ENCODE measurements around the gene HSD11B2. TPM values are rescaled to one million over a fixed set of nuclear protein-coding genes. Genes with fewer than 3 reads are reported as not detected.
A peak's percentile ranks its signal among the peaks of the same experiment; 100 is the strongest.

Gene HSD11B2
- total RNA-seq, 4 donors from 2014 or later, result 1.2 to 82.1 (median 9.7) TPM

DNA sequence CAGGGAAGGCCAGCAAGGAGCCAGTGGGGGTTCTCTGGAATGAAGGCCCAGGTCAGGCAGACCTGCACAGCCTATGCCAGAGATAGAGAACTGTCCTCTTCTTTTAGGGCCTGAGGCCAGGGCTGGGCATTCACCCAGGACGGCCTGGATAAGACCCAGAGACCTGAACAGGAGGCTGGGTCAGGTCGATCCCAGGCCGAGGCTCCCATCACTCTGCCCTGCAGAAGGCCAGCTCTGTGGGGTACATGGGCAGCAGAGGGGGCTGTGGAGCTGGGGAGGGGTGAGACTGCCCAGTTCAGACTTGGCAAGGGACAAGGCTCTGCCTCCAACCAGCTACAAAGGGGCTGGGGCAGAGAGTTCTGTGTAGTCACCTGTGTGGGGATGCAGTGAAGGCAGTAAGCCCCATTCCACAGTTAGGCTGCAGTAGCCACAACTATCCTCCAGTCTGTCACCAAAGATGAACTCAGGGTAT lies 14.6 kb downstream of the HSD11B2 start:
- no peak for TF ChIP-seq POLR2A (IDR thresholded peaks at IDR 0.05)
- TF ChIP-seq, protein P1, sequence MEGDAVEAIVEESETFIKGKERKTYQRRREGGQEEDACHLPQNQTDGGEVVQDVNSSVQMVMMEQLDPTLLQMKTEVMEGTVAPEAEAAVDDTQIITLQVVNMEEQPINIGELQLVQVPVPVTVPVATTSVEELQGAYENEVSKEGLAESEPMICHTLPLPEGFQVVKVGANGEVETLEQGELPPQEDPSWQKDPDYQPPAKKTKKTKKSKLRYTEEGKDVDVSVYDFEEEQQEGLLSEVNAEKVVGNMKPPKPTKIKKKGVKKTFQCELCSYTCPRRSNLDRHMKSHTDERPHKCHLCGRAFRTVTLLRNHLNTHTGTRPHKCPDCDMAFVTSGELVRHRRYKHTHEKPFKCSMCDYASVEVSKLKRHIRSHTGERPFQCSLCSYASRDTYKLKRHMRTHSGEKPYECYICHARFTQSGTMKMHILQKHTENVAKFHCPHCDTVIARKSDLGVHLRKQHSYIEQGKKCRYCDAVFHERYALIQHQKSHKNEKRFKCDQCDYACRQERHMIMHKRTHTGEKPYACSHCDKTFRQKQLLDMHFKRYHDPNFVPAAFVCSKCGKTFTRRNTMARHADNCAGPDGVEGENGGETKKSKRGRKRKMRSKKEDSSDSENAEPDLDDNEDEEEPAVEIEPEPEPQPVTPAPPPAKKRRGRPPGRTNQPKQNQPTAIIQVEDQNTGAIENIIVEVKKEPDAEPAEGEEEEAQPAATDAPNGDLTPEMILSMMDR (IDR thresholded peaks at IDR 0.05), result peak in 3 of 4 experiments; percentile 6 to 21 (median 10)
- Histone ChIP-seq H3K27me3 (no peaks in the 10 kb centered on the region), H3K4me3 (no peak overlapping the region), H3K4me1 (peaks cover 36 to 69% of the 10 kb centered on the region in 2 donors), H3K27ac (peak overlapping the region; percentile 78 to 81), H3K9me3 (no peaks in the 10 kb centered on the region), H3K36me3 (no peaks in the 10 kb centered on the region)
- intact Hi-C loops (cut with DNase I; ENCODE audit: low total_unique reads), result no loop called here
- peak; percentile 78 to 80 for DNase-seq

- Histone ChIP-seq H3K9me3 (no peaks in the 10 kb centered on the region), H3K36me3 (no peaks in the 10 kb centered on the region), H3K4me1 (peaks cover 34 to 69% of the 10 kb centered on the region in 2 donors), H3K27ac (peak overlapping the region; percentile 78 to 81), H3K4me3 (no peak overlapping the region), H3K27me3 (no peaks in the 10 kb centered on the region)
- TF ChIP-seq, protein P1 (IDR thresholded peaks at IDR 0.05), result peak in 1 of 4 experiments; percentile 1
- no peak for TF ChIP-seq POLR2A (IDR thresholded peaks at IDR 0.05)
- intact Hi-C loops (cut with DNase I; ENCODE audit: low total_unique reads), result no loop called here
- DNase-seq, result peak; percentile 74 to 80
Measured at GRCh38 chr16:67445913-67446907, 15.3 kb downstream of the HSD11B2 start.

GRCh38 chr16:67446968-67447507 lies 16.1 kb downstream of the HSD11B2 start:
- Histone ChIP-seq H3K27ac (peak overlapping the region; percentile 78 to 81), H3K4me3 (no peak overlapping the region), H3K27me3 (no peaks in the 10 kb centered on the region), H3K9me3 (no peaks in the 10 kb centered on the region), H3K36me3 (no peaks in the 10 kb centered on the region), H3K4me1 (peaks cover 26 to 68% of the 10 kb centered on the region in 2 donors)
- intact Hi-C loops (cut with DNase I; ENCODE audit: low total_unique reads), result no loop called here
- TF ChIP-seq, protein P1 (IDR thresholded peaks at IDR 0.05), result no peak
- no peak for TF ChIP-seq POLR2A (IDR thresholded peaks at IDR 0.05)
- no peak for DNase-seq

- Histone ChIP-seq H3K9me3 (no peaks in the 10 kb centered on the region), H3K27me3 (no peaks in the 10 kb centered on the region), H3K36me3 (no peaks in the 10 kb centered on the region), H3K4me1 (peaks cover 25 to 62% of the 10 kb centered on the region in 2 donors), H3K4me3 (no peak overlapping the region), H3K27ac (peak overlapping the region; percentile 78 to 81)
- TF ChIP-seq, protein P1 (IDR thresholded peaks at IDR 0.05), result peak in 2 of 4 experiments; percentile 19 to 38
- no peak for TF ChIP-seq POLR2A (IDR thresholded peaks at IDR 0.05)
- intact Hi-C loops (cut with DNase I; ENCODE audit: low total_unique reads), result no loop called here
- DNase-seq, result peak; percentile 54 to 65
Measured at GRCh38 chr16:67447508-67448076, 16.7 kb downstream of the HSD11B2 start.
